DMS153 (cell line): ENCODE results near the gene GLG1.
"Not testable (repeated sequence)": the region's sequence is repeated elsewhere in the genome, so short reads cannot be mapped to it uniquely, and the experiment has no call there.

ENCODE experiments used
- DNase-seq: peaks from one replicate; lab custom pipeline; 2025; lab: John Stamatoyannopoulos, UW

Gene GLG1

DNA sequence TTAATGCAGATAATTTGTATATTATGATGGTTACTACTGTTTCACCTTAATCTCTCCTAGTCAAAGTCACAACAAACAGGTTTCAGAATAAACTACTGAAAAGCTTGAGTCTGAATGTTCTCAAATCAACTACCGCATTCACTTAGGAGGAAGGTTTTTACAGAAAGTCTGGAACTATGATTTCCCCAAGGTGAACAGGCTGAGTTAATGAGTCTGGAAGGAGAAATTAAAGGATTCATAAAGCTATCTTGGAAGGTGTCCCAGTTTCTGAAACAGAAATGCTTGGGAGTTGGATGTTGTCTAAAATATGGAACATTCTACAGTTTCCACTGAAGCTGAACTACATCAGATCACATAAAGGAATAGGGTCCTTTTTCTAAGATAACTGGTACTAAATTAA lies 69.2 kb downstream of the GLG1 start:
- not testable (repeated sequence) for DNase-seq

DNA sequence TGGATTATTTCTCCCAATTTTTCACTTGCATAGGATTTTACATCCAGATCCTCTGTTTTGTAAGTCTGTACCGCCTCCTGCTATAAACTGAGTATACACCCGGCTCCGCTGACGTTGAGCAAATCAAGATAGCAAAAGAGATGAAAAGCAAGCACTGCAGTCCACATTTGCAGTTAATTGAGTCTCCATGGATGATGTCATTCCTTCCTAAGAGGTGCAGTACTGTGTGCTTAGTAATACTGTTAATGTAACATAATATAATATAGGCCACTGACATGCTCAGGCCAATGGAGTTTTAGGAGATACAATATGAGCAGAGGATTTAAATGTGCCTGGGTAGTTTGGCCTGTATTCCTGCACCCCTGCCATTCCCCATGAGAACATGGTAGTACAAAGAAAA lies 72.3 kb downstream of the GLG1 start:
- not testable (repeated sequence) for DNase-seq

DNA sequence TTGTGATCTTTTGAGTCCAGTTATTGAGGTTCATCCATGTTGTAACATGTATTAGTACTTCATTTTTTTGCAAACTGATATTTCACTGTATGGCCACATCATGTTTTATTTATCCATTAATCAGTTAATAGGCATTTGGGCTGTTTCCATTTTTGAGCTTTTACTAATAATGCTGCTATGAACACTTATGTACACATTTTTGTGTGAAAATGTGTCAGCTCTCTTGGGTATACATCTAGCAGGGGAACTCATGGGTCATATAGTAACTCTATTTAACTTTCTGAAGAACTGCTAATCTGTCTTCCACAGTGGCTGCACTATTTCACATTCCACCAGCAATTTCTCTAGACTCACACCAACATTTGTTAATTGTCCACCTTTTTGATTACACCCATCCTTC lies 82.0 kb downstream of the GLG1 start:
- DNase-seq = no peak

DNA sequence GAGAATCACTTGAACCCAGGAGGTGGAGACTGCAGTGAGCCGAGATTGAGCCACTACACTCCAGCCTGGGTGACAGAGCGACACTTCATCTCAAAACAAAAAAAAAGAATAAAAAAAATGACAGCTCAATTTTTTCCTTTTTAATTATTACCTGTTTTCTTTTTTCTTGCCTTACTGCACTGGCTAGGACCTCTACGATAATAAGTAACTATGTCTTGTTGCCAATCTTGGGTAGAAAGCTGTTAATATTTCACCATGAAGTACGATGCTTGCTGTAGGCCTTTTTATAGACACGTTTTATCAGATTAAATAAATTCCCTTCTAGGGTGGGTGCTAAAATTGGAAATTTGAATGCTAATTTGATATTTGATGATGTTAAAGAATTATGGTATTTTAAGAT lies 82.8 kb downstream of the GLG1 start:
- DNase-seq = no peak

DNA sequence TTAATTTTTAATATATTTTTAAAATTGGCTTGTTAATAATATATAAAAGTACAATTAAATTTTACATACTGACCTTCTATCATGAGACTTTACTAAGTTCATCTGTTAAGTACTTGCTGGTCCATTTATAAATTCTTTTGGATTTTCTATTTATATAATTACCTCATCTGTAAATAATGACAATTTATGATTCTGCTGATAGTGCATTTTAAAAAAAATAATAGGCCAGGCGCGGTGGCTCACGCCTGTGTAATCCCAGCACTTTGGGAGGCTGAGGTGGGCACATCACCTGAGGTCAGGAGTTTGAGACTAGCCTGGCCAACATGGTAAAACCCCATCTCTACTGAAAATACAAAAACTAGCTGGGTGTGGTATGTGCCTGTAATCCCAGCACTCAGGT lies 83.2 kb downstream of the GLG1 start:
- not testable (repeated sequence) for DNase-seq

DNA sequence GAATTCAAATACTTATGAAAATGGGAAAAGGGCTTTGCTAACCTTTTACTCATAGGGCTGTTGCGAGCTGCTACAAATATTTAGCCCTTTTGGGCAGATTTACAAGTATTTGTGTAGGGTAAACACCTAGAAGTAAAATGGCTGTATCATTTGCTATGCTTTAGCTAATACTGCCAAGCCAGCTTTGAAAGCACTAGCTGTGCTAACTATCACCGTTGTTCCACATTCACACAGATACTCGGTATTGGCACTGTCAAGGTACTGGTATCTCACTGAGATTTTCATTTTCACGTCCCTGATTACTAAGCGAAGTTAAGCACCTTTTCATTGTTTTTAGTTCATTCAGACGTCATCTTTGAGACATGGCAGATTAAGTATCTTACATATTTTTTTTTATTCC lies 84.8 kb downstream of the GLG1 start:
- no peak for DNase-seq

DNA sequence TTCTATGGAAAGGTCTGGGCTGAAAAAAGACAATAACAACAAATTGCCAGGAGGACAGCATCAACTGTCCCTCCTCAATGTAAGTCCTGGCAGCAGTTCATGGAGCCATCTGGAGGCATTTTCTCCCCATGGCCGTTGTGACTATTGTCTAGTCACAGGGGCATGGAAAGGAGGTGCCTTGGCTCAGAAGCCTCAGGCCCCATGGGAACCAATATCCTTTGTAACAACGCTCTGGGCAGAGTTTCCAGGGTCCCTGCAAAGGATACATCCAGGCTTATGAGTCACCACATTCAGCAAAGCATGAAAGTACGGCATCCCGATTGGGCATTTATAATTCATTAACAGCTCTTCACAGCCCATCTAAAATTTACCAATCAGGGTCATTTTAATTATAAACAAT lies 85.2 kb downstream of the GLG1 start:
- no peak for DNase-seq

DNA sequence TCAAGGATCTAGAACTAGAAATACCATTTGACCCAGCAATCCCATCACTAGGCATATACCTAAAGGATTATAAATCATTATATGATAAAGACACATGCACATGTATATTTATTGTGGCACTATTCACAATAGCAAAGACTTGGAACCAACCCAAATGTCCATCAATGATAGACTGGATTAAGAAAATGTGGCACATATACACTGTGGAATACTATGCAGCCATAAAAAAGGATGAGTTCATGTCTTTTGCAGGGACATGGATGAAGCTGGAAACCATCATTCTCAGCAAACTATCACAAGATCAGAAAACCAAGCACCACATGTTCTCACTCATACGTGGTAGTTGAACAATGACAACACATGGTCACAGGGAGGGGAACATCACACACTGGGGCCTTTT lies 88.0 kb downstream of the GLG1 start:
- not testable (repeated sequence) for DNase-seq

DNA sequence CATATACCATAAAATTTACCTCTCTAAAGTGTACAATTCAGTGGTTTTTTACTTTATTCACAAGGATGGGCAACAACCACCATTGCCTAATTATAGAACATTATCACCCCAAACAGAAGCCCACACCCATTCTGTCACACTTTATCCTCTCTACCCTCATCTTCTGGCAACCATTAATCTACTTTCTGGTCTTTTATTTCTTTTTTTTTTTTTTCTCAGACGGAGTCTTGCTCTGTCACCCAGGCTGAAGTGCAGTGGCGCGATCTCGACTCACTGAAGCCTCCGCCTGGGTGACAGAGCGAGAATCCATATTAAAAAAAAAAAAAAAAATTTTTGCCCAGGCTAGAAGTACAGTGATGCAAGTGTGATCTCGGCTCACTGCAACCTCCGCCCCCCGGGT lies 95.0 kb downstream of the GLG1 start:
- no peak for DNase-seq

DNA sequence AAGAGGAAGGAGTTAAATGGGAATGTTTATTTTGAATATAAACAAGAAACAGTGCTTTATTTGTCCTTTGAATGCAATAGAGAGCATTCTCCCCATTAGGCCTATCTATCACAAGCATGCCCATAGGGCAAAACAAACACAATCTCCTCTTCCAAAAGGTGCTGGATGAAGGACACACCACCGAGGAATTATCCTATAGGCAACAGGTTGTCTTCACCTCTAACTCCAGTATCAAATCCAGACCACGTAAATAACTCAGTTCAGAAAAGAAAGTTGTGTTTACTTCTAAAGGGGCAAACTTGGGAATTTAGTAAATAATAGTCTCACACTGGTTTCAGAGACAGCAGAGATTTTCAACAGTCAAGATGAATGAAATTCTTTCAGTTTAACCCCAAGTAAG lies 101.9 kb downstream of the GLG1 start:
- DNase-seq = no peak

DNA sequence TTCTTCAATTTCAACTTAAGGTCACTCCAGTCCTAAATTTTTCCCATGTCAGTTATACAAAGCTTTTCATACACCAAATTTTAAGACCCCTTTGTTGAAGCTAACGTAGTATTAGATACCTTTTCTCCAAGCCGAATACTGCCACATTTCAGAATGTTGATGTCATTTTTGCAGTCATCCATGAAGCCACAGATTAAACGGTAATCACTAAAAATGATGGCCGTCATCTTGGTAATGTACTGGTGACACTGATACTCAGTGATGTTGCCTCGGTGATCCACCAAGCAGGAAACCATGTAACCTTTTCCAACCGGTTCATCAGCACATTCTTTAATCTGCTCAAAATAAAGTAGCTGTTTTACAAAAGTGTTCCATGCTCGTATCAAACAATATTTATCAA lies 103.5 kb downstream of the GLG1 start:
- no peak for DNase-seq

DNA sequence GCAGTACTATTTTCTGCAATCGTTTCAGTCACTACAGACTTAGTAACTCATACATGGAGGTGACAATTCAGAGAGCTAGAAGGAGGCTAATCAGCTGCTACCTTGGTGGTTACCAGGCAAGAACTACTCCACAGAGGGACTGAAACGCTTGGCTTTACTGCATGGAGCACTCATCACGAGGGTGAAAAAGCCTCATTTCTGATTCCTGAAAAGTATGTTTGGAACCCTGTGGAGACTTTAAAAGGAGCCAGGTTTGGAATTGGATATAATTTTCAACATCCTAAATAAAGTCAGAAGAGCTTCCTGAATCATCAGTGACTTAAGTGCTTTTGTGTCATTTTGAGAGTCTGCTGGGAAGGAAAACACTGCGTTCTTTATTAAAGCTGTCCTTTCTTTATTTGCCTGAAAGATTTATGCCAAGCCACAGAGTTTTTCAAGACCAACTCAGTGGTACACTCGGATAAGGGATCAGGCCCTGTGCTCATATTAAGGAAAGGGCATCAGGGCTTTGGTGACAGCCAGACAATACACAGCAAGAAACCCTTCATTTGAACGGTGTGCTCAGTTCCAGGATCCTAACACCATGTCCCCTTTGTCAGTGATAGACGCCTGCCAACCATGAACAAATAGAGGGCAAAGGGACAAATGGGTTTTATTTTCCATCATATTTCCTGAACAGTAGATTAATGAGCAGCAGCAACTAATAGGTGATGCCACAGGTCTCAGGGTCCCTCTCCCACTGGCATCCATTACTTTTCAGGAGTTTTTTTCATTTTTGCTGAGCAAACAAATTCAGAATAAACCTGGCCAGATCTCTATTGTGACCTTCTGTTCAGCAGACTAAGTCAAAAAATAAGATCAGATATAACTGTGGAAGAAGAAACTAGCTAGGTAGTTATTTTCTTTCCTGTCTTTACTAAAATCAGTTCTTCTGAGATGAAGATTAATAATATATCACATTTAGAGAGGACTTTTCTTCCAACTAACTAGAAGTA lies 105.1 kb downstream of the GLG1 start:
- no peak for DNase-seq

DNA sequence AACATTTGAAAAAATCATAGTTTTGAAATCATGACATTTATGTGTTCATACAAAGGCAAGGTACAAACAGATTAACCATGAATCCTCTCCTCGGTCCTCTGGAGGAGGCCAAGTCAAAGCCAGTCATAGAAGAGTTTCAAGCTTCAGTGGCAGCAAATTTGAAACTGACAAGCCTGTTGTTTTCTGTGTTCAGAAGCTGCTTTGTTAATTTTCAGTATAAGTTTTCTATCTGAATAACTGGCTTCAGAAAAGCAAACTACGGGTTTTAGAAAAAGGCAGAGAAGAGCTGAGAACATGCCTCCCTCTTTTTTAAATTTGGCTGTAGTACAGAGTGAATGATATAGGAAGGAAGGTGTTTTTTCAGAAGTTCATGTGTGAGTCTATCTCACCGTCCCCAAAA lies 106.0 kb downstream of the GLG1 start:
- no peak for DNase-seq

DNA sequence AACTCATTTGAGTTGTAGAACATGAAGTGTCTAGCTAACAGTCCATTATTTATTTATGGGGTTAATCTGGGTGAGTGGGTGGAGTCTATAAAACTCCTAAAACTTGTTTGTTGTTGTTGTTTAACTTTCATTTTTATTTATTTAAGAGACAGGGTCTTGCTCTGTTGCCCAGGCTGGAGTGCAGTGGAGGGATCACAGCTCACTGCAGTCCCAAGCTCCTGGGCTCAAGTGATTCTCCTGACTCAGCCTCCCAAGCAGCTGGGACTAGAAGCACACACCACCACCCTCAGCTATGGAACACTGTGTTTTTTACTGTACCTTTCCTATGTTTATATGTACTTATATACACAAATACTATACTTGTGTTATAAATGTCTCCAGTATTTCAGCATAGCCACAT lies 107.8 kb downstream of the GLG1 start:
- DNase-seq = no peak

DNA sequence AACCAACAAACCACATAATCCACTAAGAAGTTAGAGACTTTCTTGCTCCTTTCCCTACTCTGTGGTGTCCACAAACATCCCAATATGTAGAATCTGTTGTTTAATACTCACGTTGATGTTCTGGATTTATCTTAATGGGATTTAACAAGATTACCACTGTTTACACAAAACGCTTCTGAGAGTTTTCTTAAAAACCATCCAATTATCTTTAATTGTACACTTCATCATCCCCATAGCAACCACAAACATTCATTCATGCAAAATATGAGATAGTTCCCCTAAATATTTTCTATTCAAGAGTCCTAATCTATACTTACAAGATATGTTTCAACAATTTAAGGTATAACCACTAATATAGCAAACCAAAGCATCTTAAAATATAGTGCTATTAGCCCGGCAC lies 109.2 kb downstream of the GLG1 start:
- no peak for DNase-seq

DNA sequence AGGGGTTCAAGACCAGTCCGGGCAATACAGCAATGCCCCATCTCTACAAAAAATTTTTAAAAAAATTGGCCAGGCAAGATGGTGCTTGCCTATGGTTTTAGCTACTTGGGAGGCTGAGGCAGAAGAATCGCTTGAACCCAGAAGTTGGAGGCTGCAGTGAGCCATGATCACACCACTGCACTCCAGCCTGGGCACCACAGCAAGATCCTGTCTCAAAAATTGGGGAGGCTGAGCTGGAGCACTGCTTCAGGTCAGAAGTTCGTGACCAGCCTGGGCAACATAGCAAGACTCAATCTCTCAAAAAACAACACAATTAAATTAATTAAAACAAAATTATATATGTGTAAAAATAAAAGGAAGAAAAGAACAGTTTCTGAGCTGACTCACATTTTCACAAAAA lies 110.9 kb downstream of the GLG1 start:
- no peak for DNase-seq

DNA sequence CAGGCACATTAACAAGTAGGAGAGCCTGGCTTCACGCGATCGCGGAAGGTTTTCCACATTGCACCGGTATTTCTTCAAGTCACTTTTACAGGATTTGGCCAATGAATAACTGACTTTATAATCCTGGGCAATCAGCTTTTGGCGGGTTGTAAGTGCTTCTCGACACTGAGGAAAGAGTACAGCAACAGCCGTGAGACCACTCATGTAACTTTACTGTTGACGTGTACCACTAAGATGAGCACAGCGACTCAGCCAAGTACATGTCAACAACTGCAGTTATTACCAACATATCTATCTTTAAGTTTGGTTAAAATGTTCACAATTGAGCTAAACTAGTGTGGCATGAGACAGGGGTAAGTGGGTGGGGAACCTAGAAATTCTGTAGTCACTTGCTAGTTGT lies 113.9 kb downstream of the GLG1 start:
- no peak for DNase-seq

DNA sequence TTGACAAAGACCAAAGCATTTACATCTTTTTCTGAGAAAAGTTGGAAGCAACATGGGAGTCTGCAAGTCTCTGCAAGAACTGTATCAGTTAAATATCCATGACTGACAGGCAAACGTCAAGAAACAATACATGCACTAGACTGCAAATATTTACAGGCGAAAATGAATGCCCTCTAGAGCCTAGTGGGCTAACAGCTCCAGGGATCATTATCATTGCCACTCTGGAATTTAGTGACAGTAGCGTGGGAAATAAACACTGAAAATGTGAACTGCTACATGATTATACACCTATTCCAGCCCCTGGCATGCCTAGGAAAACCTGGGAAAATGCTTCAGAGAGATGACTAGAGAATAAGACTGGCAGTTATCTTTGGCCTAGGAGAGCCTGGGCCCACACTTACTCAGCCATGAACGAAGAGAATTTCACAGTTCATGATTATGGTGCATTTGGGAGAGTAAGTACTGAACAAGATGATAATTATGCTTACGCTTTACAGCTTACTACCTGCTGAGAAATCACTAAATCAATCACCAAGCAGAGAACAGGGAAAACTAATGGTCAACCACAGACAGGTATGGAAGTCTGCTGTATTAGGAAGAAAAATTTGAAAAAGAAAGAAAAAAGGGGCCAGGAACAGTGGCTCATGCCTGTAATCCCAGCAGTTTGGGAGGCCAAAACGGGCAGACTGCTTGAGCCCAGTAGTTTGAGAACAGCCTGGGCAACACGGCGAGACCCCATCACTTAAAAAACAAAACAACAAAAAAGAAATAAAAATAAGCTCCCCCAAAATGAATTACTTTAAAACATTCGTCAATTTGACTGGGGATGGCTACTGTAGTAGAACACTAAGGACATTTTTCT lies 119.0 kb downstream of the GLG1 start:
- no peak for DNase-seq

DNA sequence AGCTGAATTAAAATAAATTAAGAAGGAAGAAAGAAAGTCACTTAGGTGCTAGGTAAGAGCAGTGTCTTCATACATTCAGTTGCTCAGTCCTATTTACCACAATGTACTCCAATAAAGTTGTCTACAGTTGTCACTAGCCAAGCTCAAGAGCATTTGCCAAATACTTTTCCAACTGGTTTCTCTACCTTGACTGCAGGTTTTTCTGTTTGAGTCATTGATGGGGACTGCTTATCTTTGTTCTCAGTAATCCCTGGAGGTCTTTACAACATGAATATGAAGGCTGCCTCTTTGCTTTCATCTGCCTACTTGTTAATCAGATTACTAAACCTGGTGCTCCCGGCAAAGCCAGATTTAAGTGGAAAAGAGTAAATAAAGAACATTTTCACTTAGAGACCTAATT lies 121.0 kb downstream of the GLG1 start:
- no peak for DNase-seq

DNA sequence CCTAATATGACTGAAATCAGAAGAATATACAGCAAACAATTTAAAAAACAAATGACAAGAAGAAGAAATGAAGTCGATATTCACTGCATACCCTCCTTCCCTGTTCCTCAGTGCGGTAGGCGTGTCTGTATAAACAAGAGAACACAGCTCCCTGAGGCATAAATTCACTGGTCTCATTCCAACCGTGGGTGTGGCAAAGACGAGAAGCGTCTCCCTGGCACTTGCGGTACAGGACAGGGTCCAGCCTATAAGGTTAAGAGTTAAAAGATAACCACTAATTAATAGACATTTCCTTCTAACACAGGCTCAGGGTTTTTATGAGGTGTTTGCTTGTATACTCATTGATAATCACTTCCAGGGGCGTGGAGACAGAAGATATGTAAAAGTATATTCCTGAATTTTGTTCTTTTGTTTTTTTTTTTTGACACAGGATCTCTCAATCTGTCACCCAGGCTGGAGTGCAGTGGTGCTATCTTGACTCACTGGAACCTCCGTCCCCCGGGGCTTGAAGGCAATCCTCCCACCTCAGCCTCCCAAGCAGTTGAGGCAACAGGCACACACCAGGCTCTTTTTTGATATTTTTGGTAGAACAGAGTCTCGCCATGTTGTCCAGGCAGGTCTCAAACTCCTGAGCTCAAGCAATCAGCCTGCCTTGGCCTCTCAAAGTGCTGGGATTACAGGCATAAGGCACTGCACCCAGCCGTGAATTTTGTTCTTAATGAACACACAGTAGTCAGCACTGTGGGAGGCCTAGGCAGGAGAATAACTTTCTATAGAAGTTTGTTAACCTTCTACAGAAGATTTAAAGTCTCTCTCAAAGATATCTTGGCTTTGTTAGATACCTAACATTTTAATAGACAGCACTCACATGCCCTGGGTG lies 126.5 kb downstream of the GLG1 start:
- DNase-seq = no peak

DNA sequence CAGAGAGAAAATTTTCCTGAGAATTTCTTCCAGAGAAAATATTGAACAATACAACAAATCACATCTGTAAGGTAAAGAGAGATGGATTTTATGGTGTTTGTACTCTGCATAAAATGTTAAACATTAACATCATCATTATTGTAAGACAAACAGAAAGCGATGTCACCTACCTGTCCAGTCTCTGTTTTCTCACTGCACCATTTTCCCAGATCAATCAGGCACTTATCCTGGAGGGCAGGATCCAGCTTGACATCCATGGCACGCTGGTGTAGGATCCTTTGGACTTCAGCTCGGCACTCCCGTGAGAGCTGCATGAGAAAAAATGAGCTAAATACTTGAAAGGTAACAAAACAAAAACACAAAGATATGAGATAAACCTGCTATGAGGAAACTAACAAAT lies 129.7 kb downstream of the GLG1 start:
- no peak for DNase-seq

DNA sequence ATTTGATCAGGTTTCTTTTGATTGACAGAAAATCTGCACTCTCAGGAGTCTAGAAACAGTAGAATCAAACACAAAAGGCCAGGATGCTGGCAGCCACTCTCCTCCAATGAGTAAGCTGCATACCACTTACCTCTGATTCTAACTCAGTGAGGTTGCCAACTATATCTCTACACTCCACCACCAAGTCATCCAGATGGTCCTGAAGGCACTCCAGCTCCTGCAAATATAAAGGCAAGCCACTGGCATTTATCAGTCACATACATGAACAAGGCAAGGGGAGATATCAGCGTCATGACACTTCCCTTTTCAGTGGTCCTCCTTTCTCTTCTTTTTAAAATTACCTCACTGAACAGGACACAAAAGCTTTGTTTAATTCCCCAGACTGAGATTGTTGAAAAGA lies 132.5 kb downstream of the GLG1 start:
- DNase-seq = no peak
